BJ (cell line): Measurements from ENCODE around the gene DIP2A. TPM values are rescaled to one million over a fixed set of nuclear protein-coding genes. Genes with fewer than 3 reads are reported as not detected.

Experiments
- CTCF ChIA-PET: fragments of 350-600 bp; formaldehyde crosslinking; extraction: SDS; loops from one replicate; lab custom pipeline; 2021; ENCODE audit warnings: antibody characterized with exemption, inconsistent platforms; lab: Yijun Ruan, JAX
- POLR2A ChIA-PET: fragments of 300-600 bp; sonication (Branson Sonifier 250); formaldehyde crosslinking; extraction: SDS; loops from one replicate; lab custom pipeline; 2021; ENCODE audit warnings: antibody characterized with exemption; lab: Charles Lee
- DNase-seq: peaks from one replicate; pipeline ENCODE4 v3.0.0-alpha.2; 2011; ENCODE audit warnings: low read depth
- H3K27me3 ChIP-seq: 2 replicates; pipeline ENCODE4 v1.6.0; 2011; ENCODE audit warnings: low read length; ENCODE audit not compliant: control insufficient read depth, insufficient read depth
- H3K36me3 ChIP-seq: 2 replicates; pipeline ENCODE4 v1.5.1; 2011; ENCODE audit warnings: low read length; ENCODE audit not compliant: control insufficient read depth, insufficient read depth
- H3K4me3 ChIP-seq: 2 replicates; pipeline ENCODE4 v1.5.1; 2011; ENCODE audit warnings: low read depth, mild to moderate bottlenecking, control low read depth, low read length
- polyA plus RNA-seq: library from polyadenylated mRNA; depleted of rRNA; stranded (reverse); fragments of >200 nt; gene quantifications from 2 replicates; pipeline ENCODE4 v1.2.3, GENCODE V29; 2011
- TF ChIP-seq, protein P1 (sequence below): IDR thresholded peaks from 2 replicates; pipeline ENCODE4 v1.5.1; 2011; ENCODE audit warnings: low read depth, mild to moderate bottlenecking, control low read depth, inconsistent platforms, low read length, moderate library complexity; ENCODE audit not compliant: insufficient read depth

The DIP2A gene
- polyA plus RNA-seq, 1 experiment = 18.7 TPM

GRCh38 chr21:46527801-46528200 is 69.1 kb downstream of the DIP2A start:
- ChIA-PET POLR2A (no interaction called here), CTCF (interaction anchor here (0.7 to 1.9 kb wide), 2 partner anchors 10 to 24 kb away, joined by 3 to 6 read pairs; no protein-coding TSS in a partner anchor)
- Histone ChIP-seq H3K36me3 (peaks cover 6% of the 10 kb centered on the region), H3K27me3 (no peaks in the 10 kb centered on the region), H3K4me3 (no peak overlapping the region)
- TF ChIP-seq, protein P1, sequence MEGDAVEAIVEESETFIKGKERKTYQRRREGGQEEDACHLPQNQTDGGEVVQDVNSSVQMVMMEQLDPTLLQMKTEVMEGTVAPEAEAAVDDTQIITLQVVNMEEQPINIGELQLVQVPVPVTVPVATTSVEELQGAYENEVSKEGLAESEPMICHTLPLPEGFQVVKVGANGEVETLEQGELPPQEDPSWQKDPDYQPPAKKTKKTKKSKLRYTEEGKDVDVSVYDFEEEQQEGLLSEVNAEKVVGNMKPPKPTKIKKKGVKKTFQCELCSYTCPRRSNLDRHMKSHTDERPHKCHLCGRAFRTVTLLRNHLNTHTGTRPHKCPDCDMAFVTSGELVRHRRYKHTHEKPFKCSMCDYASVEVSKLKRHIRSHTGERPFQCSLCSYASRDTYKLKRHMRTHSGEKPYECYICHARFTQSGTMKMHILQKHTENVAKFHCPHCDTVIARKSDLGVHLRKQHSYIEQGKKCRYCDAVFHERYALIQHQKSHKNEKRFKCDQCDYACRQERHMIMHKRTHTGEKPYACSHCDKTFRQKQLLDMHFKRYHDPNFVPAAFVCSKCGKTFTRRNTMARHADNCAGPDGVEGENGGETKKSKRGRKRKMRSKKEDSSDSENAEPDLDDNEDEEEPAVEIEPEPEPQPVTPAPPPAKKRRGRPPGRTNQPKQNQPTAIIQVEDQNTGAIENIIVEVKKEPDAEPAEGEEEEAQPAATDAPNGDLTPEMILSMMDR = no peak
- DNase-seq = no peak

DNA sequence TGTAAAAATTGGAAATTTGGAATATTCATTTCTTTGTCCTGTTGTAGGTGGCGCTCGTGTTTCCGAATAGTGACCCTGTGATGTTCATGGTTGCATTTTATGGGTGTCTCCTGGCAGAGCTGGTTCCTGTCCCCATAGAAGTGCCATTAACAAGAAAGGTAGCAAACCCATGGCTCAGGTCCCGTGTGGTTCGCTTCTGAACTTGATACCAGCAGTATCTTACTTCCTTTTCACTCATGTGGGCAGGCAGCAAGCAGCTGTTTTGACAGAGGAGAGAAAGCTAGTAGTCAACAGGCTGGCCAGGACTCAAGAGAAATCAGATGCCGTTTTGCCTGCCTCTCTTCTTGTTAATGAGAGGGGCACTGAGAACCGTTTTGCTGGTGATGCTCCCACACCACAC is 73.4 kb downstream of the DIP2A start:
- POLR2A ChIA-PET = no interaction called here
- Histone ChIP-seq H3K4me3 (no peak overlapping the region), H3K27me3 (no peaks in the 10 kb centered on the region), H3K36me3 (peaks cover 10% of the 10 kb centered on the region)
- no peak for DNase-seq
- CTCF ChIA-PET = interaction anchor here (0.6 kb wide), 1 partner anchor 109 kb away, joined by 3 read pairs; no protein-coding TSS in a partner anchor
- TF ChIP-seq, protein P1 = no peak

GRCh38 chr21:46537026-46537425 is 78.3 kb downstream of the DIP2A start:
- TF ChIP-seq, protein P1 = no peak
- ChIA-PET POLR2A (no interaction called here), CTCF (interaction anchor here (1.0 to 1.9 kb wide), 2 partner anchors 10 to 19 kb away, joined by 3 to 6 read pairs; no protein-coding TSS in a partner anchor)
- no peak for DNase-seq
- H3K4me3 ChIP-seq = no peak overlapping the region
- peaks cover 19% of the 10 kb centered on the region for H3K36me3 ChIP-seq
- H3K27me3 ChIP-seq = no peaks in the 10 kb centered on the region

DNA sequence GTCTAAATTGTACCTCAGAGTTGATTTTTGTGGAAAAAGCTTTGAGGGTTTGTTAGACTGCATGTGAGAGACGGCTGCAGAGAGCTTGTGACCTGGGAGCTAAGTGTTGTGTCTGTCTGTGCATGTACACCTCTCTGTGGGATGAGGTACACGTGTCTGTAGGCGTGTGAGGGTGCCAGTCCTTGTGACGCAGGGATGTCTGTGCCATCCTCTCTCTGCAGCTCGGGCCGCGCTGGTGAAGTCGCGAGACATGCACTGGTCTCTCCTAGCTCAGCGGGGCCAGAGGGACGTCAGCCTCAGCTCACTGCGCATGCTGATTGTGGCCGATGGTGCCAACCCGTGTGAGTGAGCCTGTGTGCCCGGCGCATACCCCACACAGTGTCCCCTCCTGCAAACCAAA is 79.6 kb downstream of the DIP2A start:
- Histone ChIP-seq H3K4me3 (no peak overlapping the region), H3K36me3 (peaks cover 21% of the 10 kb centered on the region), H3K27me3 (no peaks in the 10 kb centered on the region)
- TF ChIP-seq, protein P1 = no peak
- POLR2A ChIA-PET = no interaction called here
- CTCF ChIA-PET = interaction anchor here (1.9 kb wide), 1 partner anchor 11 kb away, joined by 6 read pairs; no protein-coding TSS in a partner anchor
- no peak for DNase-seq

- ChIA-PET POLR2A (no interaction called here), CTCF (interaction anchor here (1.9 kb wide), 1 partner anchor 12 kb away, joined by 6 read pairs; no protein-coding TSS in a partner anchor)
- no peaks in the 10 kb centered on the region for H3K27me3 ChIP-seq
- H3K36me3 ChIP-seq = peaks cover 20% of the 10 kb centered on the region
- DNase-seq = no peak
- TF ChIP-seq, protein P1 = no peak
- H3K4me3 ChIP-seq = no peak overlapping the region
These were observed 80.4 kb downstream of the DIP2A start for GRCh38 chr21:46538851-46539666.
